Muscle of leg (tissue), 11 donors: ENCODE data around the gene HRAS. TPM values are rescaled to one million over a fixed set of nuclear protein-coding genes. Genes with fewer than 3 reads are reported as not detected.
"Not testable (repeated sequence)": the region's sequence is repeated elsewhere in the genome, so short reads cannot be mapped to it uniquely, and the experiment has no call there.

Experiments used
- DNase-seq: peaks from one replicate; pipeline ENCODE4 v3.0.0; 2013
- H3K27ac ChIP-seq: one replicate; pipeline ENCODE4 v1.5.1; 2013; ENCODE audit warnings: mild to moderate bottlenecking, low read length, control low read depth
- H3K27me3 ChIP-seq: one replicate; pipeline ENCODE4 v1.6.1; 2013; ENCODE audit warnings: low read length; ENCODE audit not compliant: control insufficient read depth, insufficient read depth
- H3K36me3 ChIP-seq: one replicate; pipeline ENCODE4 v1.6.1; 2013; ENCODE audit warnings: low read length; ENCODE audit not compliant: control insufficient read depth, insufficient read depth
- H3K4me1 ChIP-seq: one replicate; pipeline ENCODE4 v1.6.1; 2013; ENCODE audit warnings: low read length; ENCODE audit not compliant: control insufficient read depth, insufficient read depth
- H3K4me3 ChIP-seq: one replicate; pipeline ENCODE4 v1.5.1; 2013; ENCODE audit warnings: low read length, control low read depth
- H3K9me3 ChIP-seq: replicated peaks from 2 replicates; pipeline ENCODE4 v1.6.1; 2013; ENCODE audit warnings: low read depth, low read length; ENCODE audit not compliant: control insufficient read depth
- WGBS: methylation state at CpG from one replicate; pipeline ENCODE4 v1.1.5; 2013; ENCODE audit warnings: missing lambda C conversion rate; ENCODE audit not compliant: insufficient coverage; 5-methylcytosine and 5-hydroxymethylcytosine counted together
- polyA plus RNA-seq, 8 donors: library from polyadenylated mRNA; unstranded; fragments of 120-200 nt; gene quantifications; one replicate each; pipeline versions ENCODE4 v1.2.1 to v1.2.3, GENCODE V29; 2013; ENCODE audit warnings: inconsistent platforms in 1 of 8, low replicate concordance in 1 of 8; ENCODE audit not compliant: insufficient read length in 8 of 8, insufficient read depth in 1 of 8
- total RNA-seq: library from RNA; stranded (reverse); fragments of 120-200 nt; gene quantifications from one replicate; pipeline ENCODE4 v1.2.4, GENCODE V29; 2013

HRAS gene
- total and polyA plus RNA-seq, 9 donors: 78.8 to 143 (median 118) TPM

- Histone ChIP-seq H3K36me3 (peaks cover 8% of the 10 kb centered on the region), H3K27me3 (no peaks in the 10 kb centered on the region), H3K9me3 (no peaks in the 10 kb centered on the region), H3K4me3 (no peak overlapping the region), H3K27ac (no peak overlapping the region), H3K4me1 (peaks cover 24% of the 10 kb centered on the region)
- DNase-seq: no peak
- WGBS: 72% methylated on average over 9 of the region's 17 CpGs
Measured at GRCh38 chr11:526192-526591, 9.2 kb downstream of the HRAS start.

GRCh38 chr11:521177-521688 is 14.1 kb downstream of the HRAS start:
- WGBS: 87% methylated on average over 5 of the region's 10 CpGs
- H3K36me3 ChIP-seq: no peaks in the 10 kb centered on the region
- H3K27ac ChIP-seq: no peak overlapping the region
- no peaks in the 10 kb centered on the region for H3K9me3 ChIP-seq
- no peaks in the 10 kb centered on the region for H3K27me3 ChIP-seq
- no peak overlapping the region for H3K4me3 ChIP-seq
- DNase-seq: no peak
- peaks cover 6% of the 10 kb centered on the region for H3K4me1 ChIP-seq

- 91% methylated on average over 36 of the region's 39 CpGs for WGBS
- H3K4me3 ChIP-seq: no peak overlapping the region
- H3K36me3 ChIP-seq: no peaks in the 10 kb centered on the region
- H3K27ac ChIP-seq: no peak overlapping the region
- no peak for DNase-seq
- no peaks in the 10 kb centered on the region for H3K27me3 ChIP-seq
- no peaks in the 10 kb centered on the region for H3K9me3 ChIP-seq
- peaks cover 6% of the 10 kb centered on the region for H3K4me1 ChIP-seq
Measured at GRCh38 chr11:520428-521176, 14.8 kb downstream of the HRAS start.

DNA sequence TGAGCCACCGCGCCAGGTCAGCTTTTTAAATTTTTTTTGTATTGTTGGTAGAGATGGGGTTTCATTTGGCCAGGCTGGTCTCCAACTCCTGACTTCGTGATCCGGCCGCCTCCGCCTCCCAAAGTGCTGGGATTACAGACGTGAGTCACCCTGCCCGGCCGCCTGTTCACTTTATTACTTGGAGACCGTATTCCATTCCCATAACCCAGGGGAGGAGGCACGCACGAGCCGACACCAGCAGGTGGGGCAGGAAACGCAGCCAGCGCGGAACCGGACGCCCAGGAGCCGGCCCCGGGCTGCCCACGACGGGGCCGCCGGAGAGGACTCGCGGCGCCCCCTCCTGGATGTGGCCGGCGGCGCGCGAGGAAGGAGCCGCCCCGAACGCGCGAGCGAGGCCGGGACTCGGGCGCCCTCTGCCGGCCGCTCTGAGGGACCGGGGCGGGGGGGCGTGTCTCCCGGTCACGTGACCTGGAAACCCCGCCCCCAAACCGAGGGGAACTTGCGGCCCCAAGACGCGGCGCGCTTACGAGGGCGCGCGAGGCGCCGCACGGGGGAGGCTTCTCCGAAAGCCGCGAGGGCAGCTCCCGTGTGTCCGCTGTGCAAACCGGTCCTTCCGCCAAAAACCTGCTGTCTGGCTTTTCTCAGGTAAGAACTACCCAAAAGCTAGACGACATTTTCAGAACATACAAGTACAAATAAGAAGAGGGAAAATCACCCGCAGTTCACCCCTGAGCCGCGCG is 16.7 kb downstream of the HRAS start:
- Histone ChIP-seq H3K9me3 (no peaks in the 10 kb centered on the region), H3K36me3 (peaks cover 8% of the 10 kb centered on the region), H3K27ac (peak overlapping the region; percentile 77), H3K4me1 (peaks cover 6% of the 10 kb centered on the region), H3K27me3 (no peaks in the 10 kb centered on the region), H3K4me3 (peak overlapping the region; percentile 32)
- peak; percentile 89 for DNase-seq
- under 1% methylated on average over 59 of the region's 74 CpGs for WGBS

DNA sequence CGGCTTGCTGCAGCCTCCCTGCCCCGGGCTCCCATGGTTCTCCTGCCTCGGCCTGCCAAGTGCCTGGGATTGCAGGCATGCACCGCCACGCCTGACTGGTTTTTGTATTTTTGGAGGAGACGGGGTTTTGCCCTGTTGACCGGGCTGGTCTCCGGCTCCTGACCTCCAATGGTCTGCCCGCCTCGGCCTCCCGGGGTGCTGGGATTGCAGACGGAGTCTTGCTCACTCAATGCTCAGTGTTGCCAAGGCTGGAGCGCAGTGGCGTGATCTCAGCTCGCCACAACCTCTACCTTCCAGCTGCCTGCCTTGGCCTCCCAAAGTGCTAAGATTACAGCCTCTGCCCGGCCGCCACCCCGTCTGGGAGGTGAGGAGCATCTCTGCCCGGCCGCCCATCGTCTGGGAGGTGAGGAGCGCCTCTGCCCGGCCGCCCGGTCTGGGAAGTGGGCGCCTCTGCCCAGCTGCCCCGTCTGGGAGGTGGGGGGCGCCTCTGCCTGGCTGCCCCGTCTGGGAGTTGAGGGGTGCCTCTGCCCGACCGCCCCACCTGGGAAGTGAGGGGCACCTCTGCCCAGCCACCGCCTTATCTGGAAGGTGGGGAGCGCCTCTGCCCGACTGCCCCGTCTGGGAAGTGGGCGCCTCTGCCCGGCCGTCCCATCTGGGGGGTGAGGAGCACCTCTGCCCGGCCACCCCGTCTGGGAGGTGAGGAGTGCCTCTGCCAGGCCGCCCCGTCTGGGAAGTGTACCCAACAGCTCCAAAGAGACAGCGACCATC is 18.3 kb downstream of the HRAS start:
- not testable (repeated sequence) for H3K9me3 ChIP-seq, H3K4me3 ChIP-seq, H3K27me3 ChIP-seq, H3K27ac ChIP-seq, H3K4me1 ChIP-seq
- DNase-seq: peak; percentile 2
- WGBS: 98% methylated on average over 28 of the region's 43 CpGs
- peaks cover 15% of the 10 kb centered on the region for H3K36me3 ChIP-seq

- WGBS: no CpG with 5 or more reads among the region's 4 CpGs
- Histone ChIP-seq H3K4me3 (no peak overlapping the region), H3K27ac (no peak overlapping the region), H3K27me3 (no peaks in the 10 kb centered on the region), H3K9me3 (no peaks in the 10 kb centered on the region), H3K4me1 (peaks cover 6% of the 10 kb centered on the region), H3K36me3 (peaks cover 19% of the 10 kb centered on the region)
- DNase-seq: no peak
Measured at GRCh38 chr11:516400-516799, 19.0 kb downstream of the HRAS start.

DNA sequence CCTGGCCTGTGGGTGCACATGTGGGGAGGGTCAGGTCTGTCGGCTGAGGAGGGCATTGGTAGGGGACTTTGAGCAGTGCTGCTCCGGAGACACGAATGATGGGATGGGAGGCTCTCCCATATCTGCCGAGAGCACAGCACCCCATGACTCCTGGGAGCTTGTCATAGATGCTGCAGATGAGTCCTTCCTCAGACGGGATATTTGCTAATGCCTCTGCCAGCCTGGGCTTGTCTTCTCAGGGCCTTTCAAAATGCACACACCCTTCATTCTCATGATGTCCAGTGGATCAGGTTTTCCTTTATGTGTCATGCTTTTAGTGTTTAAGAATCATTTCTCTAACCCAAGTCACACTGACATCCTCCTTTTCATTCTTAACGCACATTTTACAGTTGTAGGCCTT is 20.2 kb downstream of the HRAS start:
- Histone ChIP-seq H3K27me3 (no peaks in the 10 kb centered on the region), H3K4me3 (no peak overlapping the region), H3K9me3 (no peaks in the 10 kb centered on the region), H3K4me1 (peaks cover 6% of the 10 kb centered on the region), H3K36me3 (peaks cover 28% of the 10 kb centered on the region), H3K27ac (no peak overlapping the region)
- WGBS: 93% methylated on average over 3 of the region's 6 CpGs
- DNase-seq: no peak

GRCh38 chr11:514606-515005 is 20.8 kb downstream of the HRAS start:
- no peaks in the 10 kb centered on the region for H3K9me3 ChIP-seq
- no peaks in the 10 kb centered on the region for H3K27me3 ChIP-seq
- peaks cover 6% of the 10 kb centered on the region for H3K4me1 ChIP-seq
- H3K27ac ChIP-seq: no peak overlapping the region
- H3K4me3 ChIP-seq: no peak overlapping the region
- no peak for DNase-seq
- H3K36me3 ChIP-seq: peaks cover 32% of the 10 kb centered on the region
- 93% methylated on average over 9 of the region's 10 CpGs for WGBS

- peaks cover 3% of the 10 kb centered on the region for H3K4me1 ChIP-seq
- H3K27ac ChIP-seq: no peak overlapping the region
- H3K9me3 ChIP-seq: no peaks in the 10 kb centered on the region
- WGBS: 92% methylated on average over 25 of the region's 29 CpGs
- peak; percentile 3 for DNase-seq
- H3K27me3 ChIP-seq: no peaks in the 10 kb centered on the region
- H3K36me3 ChIP-seq: peaks cover 42% of the 10 kb centered on the region
- H3K4me3 ChIP-seq: no peak overlapping the region
Measured at GRCh38 chr11:512761-513595, 22.4 kb downstream of the HRAS start.
